HEK293 (cell line): Measurements from ENCODE around the gene YIPF4.

ENCODE experiments used
- CTCF ChIA-PET: fragments of 350-600 bp; formaldehyde crosslinking; extraction: SDS; loops from one replicate; lab custom pipeline; 2021; ENCODE audit warnings: antibody characterized with exemption; lab: Yijun Ruan, JAX
- POLR2A ChIA-PET: fragments of 300-600 bp; formaldehyde crosslinking; extraction: SDS; loops from one replicate; lab custom pipeline; 2020; ENCODE audit warnings: antibody characterized with exemption, inconsistent platforms; lab: Yijun Ruan, JAX
- H3K27ac ChIP-seq: fragments of 200-500 bp; sonication (Bioruptor generic); 2 replicates; pipeline ENCODE4 v1.5.1; 2014; ENCODE audit warnings: low read depth, low read length, control low read depth, inconsistent platforms; ENCODE audit errors: extremely low read depth
- H3K36me3 ChIP-seq, 2 experiments: fragments of 200-500 bp in 1 of 2; sonication (Bioruptor generic) in 1 of 2; 1 replicate in 1 of 2; 2 replicates in 1 of 2; pipeline ENCODE4 v1.5.1; 2014 to 2017; ENCODE audit warnings: inconsistent platforms in 2 of 2, low read length in 2 of 2; ENCODE audit not compliant: control insufficient read depth in 2 of 2, insufficient read depth in 1 of 2
- H3K4me1 ChIP-seq: fragments of 200-500 bp; sonication (Bioruptor generic); 2 replicates; pipeline ENCODE4 v1.5.1; 2014; ENCODE audit warnings: mild to moderate bottlenecking, low read length, inconsistent platforms; ENCODE audit not compliant: control insufficient read depth, insufficient read depth
- H3K4me3 ChIP-seq: 2 replicates; pipeline ENCODE4 v1.5.1; 2011; ENCODE audit warnings: low read depth, mild to moderate bottlenecking, control low read depth, low read length, moderate library complexity
- H3K9me3 ChIP-seq: fragments of 200-500 bp; sonication (Bioruptor generic); 2 replicates; pipeline ENCODE4 v1.5.1; 2014; ENCODE audit warnings: low read depth, low read length, inconsistent platforms; ENCODE audit not compliant: control insufficient read depth, insufficient read depth
- HOXC10 ChIP-seq: sonication (generic); formaldehyde crosslinking; IDR thresholded peaks from 2 replicates; pipeline ENCODE4 v1.8.1; 2023; ENCODE audit warnings: mild to moderate bottlenecking, missing genetic modification reagents
- MZF1 ChIP-seq: fragments of 450-650 bp; formaldehyde crosslinking; IDR thresholded peaks from 2 replicates; pipeline ENCODE4 v1.5.1; 2017; ENCODE audit warnings: missing biosample characterization, missing genetic modification characterization, borderline replicate concordance
- PRDM2 ChIP-seq: fragments of 450-650 bp; formaldehyde crosslinking; IDR thresholded peaks from 2 replicates; pipeline ENCODE4 v1.5.1; 2016; ENCODE audit warnings: missing biosample characterization, missing genetic modification characterization, borderline replicate concordance
- RBAK ChIP-seq: fragments of 450-650 bp; formaldehyde crosslinking; IDR thresholded peaks from 2 replicates; pipeline ENCODE4 v1.5.1; 2016; ENCODE audit warnings: missing biosample characterization, missing genetic modification characterization
- SALL2 ChIP-seq: fragments of 450-650 bp; formaldehyde crosslinking; IDR thresholded peaks from 2 replicates; pipeline ENCODE4 v1.5.0; 2017; ENCODE audit warnings: missing biosample characterization, mild to moderate bottlenecking, missing genetic modification characterization, borderline replicate concordance
- SP7 ChIP-seq: fragments of 450-650 bp; formaldehyde crosslinking; IDR thresholded peaks from 2 replicates; pipeline ENCODE4 v1.5.1; 2016; ENCODE audit warnings: missing biosample characterization, missing genetic modification characterization
- ZNF10 ChIP-seq: fragments of 450-650 bp; formaldehyde crosslinking; IDR thresholded peaks from 2 replicates; pipeline ENCODE4 v1.5.1; 2017; ENCODE audit warnings: missing biosample characterization, missing genetic modification characterization
- ZNF114 ChIP-seq: fragments of 450-650 bp; formaldehyde crosslinking; IDR thresholded peaks from 2 replicates; pipeline ENCODE4 v1.5.0; 2017; ENCODE audit warnings: missing biosample characterization, missing genetic modification characterization
- ZNF266 ChIP-seq: fragments of 450-650 bp; formaldehyde crosslinking; IDR thresholded peaks from 2 replicates; pipeline ENCODE4 v1.5.1; 2016; ENCODE audit warnings: missing biosample characterization, missing genetic modification characterization, low read depth
- ZNF292 ChIP-seq: fragments of 450-650 bp; formaldehyde crosslinking; IDR thresholded peaks from 2 replicates; pipeline ENCODE4 v1.5.1; 2016; ENCODE audit warnings: low read depth, missing biosample characterization, missing genetic modification characterization, borderline replicate concordance
- ZNF302 ChIP-seq: fragments of 450-650 bp; formaldehyde crosslinking; IDR thresholded peaks from 2 replicates; pipeline ENCODE4 v1.5.1; 2016; ENCODE audit warnings: missing biosample characterization, missing genetic modification characterization, low read depth
- ZNF324 ChIP-seq: fragments of 450-650 bp; formaldehyde crosslinking; IDR thresholded peaks from 2 replicates; pipeline ENCODE4 v1.5.1; 2016; ENCODE audit warnings: missing biosample characterization, missing genetic modification characterization
- ZNF398 ChIP-seq: fragments of 450-650 bp; formaldehyde crosslinking; IDR thresholded peaks from 2 replicates; pipeline ENCODE4 v1.5.1; 2017; ENCODE audit warnings: missing biosample characterization, missing genetic modification characterization
- ZNF449 ChIP-seq: fragments of 450-650 bp; formaldehyde crosslinking; IDR thresholded peaks from 2 replicates; pipeline ENCODE4 v1.5.1; 2017; ENCODE audit warnings: missing biosample characterization, mild to moderate bottlenecking, missing genetic modification characterization, moderate library complexity
- ZNF530 ChIP-seq: fragments of 450-650 bp; formaldehyde crosslinking; IDR thresholded peaks from 2 replicates; pipeline ENCODE4 v1.5.1; 2016; ENCODE audit warnings: low read depth, missing biosample characterization, missing genetic modification characterization
- ZNF555 ChIP-seq: fragments of 450-650 bp; formaldehyde crosslinking; conservative IDR thresholded peaks from 2 replicates; pipeline ENCODE4 v1.5.1; 2017; ENCODE audit warnings: missing biosample characterization, mild to moderate bottlenecking, missing genetic modification characterization, inconsistent platforms
- ZNF623 ChIP-seq: fragments of 450-650 bp; formaldehyde crosslinking; IDR thresholded peaks from 2 replicates; pipeline ENCODE4 v1.5.1; 2016; ENCODE audit warnings: missing biosample characterization, missing genetic modification characterization
- ZNF624 ChIP-seq: fragments of 450-650 bp; formaldehyde crosslinking; IDR thresholded peaks from 2 replicates; pipeline ENCODE4 v1.5.1; 2017; ENCODE audit warnings: missing biosample characterization, missing genetic modification characterization
- ZNF639 ChIP-seq: fragments of 450-650 bp; formaldehyde crosslinking; IDR thresholded peaks from 2 replicates; pipeline ENCODE4 v1.5.1; 2016; ENCODE audit warnings: missing biosample characterization, missing genetic modification characterization
- ZNF658 ChIP-seq: fragments of 450-650 bp; formaldehyde crosslinking; IDR thresholded peaks from 2 replicates; pipeline ENCODE4; 2016; ENCODE audit warnings: missing biosample characterization, missing genetic modification characterization
- ZNF707 ChIP-seq: fragments of 450-650 bp; formaldehyde crosslinking; IDR thresholded peaks from 2 replicates; pipeline ENCODE4 v1.5.1; 2016; ENCODE audit warnings: missing biosample characterization, missing genetic modification characterization
- ZNF791 ChIP-seq: fragments of 450-650 bp; formaldehyde crosslinking; IDR thresholded peaks from 2 replicates; pipeline ENCODE4 v1.5.1; 2016; ENCODE audit warnings: missing biosample characterization, missing genetic modification characterization

Gene YIPF4

GRCh38 chr2:32237996-32238395, 39.7 kb upstream of the YIPF4 start:
- H3K9me3 ChIP-seq: no peaks in the 10 kb centered on the region
- ChIA-PET CTCF (no interaction called here), POLR2A (no interaction called here)
- H3K27ac ChIP-seq: no peak overlapping the region
- no peak overlapping the region for H3K4me3 ChIP-seq
- H3K4me1 ChIP-seq: no peaks in the 10 kb centered on the region
- TF ChIP-seq SALL2 (tag by site-specific recombination) (no peak), SP7 (no peak), ZNF530 (tag by site-specific recombination) (no peak), ZNF114 (tag by site-specific recombination) (no peak), ZNF398 (tag by site-specific recombination) (no peak)
- peaks cover 0 to 5% of the 10 kb centered on the region in 2 experiments; a peak in 2 of 3 replicates for H3K36me3 ChIP-seq

GRCh38 chr2:32242331-32242730, 35.4 kb upstream of the YIPF4 start:
- POLR2A ChIA-PET: no interaction called here
- CTCF ChIA-PET: no interaction called here
- H3K4me1 ChIP-seq: no peaks in the 10 kb centered on the region
- TF ChIP-seq HOXC10 (CRISPR knock-in tag) (no peak), ZNF791 (tag by site-specific recombination) (no peak), ZNF658 (no peak), ZNF639 (tag by site-specific recombination) (no peak), ZNF302 (tag by site-specific recombination) (no peak), PRDM2 (tag by site-specific recombination) (no peak), ZNF324 (no peak), ZNF623 (no peak), ZNF10 (tag by site-specific recombination) (no peak), RBAK (tag by site-specific recombination) (no peak), ZNF707 (tag by site-specific recombination) (no peak), ZNF624 (tag by site-specific recombination) (no peak), MZF1 (tag by site-specific recombination) (no peak), ZNF555 (tag by site-specific recombination) (no peak), ZNF292 (tag by site-specific recombination) (no peak), ZNF449 (tag by site-specific recombination) (no peak), ZNF266 (tag by site-specific recombination) (no peak)

More at GRCh38 chr2:32242331-32242730, 35.4 kb upstream of the YIPF4 start:
- no peaks in the 10 kb centered on the region; a peak in 1 of 3 replicates for H3K36me3 ChIP-seq
- H3K9me3 ChIP-seq: no peaks in the 10 kb centered on the region
- no peak overlapping the region for H3K4me3 ChIP-seq
- no peak overlapping the region for H3K27ac ChIP-seq
